Superior temporal gyrus (tissue), 1 donor: ENCODE data around the gene CAMK4.

Experiments
- DNase-seq: peaks from one replicate; pipeline ENCODE4 v3.0.0-alpha.2; 2016; ENCODE audit errors: extremely low spot score

Gene CAMK4

DNA sequence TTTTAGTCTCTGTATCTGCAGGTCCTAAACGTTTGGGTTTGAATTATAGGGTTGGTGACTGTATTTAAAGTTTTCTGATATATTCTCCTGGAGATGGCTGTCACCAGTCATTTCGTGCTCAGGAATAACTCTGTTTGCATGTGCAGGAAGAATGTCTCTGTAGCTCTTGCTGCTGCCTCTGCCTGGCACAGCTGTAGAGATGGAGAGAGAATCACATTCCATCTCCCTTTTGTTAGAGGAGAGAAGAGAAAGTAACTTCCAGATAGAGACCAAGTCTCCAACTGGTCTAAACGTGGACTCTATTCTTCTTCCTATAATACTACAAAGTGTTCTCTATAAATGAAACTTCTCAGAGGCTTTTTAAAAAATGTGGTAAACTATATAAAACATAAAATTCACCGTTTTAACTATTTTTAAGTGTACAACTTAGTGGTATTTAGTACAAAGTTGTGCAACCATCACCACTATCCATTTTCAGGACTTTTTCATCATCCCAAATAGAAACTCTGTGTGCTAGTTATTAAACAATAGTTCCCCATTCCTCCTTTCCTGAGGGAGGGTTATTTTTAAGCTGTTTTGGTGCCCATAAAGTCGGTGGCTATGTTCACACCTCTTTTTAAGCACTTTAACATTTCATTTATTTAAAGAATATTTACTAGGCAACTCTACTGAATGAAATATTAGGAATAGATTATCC lies 308.9 kb downstream of the CAMK4 start:
- DNase-seq: no peak

DNA sequence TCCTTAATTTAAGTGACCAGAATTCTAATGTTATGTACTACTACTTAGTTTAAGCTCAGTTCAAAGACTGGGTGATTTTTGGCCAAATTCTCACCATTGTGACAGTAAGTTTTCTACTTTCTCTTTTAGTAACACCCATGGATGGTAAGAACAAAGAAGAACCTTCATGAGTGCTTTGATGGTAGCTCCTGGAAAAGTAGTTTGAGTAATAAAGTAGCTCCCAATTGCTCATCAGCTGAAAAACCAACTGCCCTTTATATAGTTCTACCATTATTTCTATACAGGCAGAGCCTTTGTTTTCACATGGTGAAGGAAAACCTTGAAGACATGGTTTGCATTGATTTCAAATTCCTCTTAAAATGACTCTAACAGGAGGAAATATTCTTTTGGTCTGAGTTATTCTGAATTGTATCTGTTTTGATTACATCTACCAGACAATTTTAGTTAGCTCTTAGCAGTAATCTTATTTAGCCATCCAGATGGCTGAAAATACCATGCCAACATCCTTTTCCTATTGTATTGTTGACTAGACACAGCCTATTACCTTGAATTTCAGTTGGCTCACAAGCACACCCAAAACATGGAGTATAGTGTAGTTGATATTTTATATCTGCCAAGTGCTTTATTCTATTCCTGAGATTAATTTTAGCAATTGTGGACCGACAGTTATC lies 311.8 kb downstream of the CAMK4 start:
- DNase-seq: no peak

DNA sequence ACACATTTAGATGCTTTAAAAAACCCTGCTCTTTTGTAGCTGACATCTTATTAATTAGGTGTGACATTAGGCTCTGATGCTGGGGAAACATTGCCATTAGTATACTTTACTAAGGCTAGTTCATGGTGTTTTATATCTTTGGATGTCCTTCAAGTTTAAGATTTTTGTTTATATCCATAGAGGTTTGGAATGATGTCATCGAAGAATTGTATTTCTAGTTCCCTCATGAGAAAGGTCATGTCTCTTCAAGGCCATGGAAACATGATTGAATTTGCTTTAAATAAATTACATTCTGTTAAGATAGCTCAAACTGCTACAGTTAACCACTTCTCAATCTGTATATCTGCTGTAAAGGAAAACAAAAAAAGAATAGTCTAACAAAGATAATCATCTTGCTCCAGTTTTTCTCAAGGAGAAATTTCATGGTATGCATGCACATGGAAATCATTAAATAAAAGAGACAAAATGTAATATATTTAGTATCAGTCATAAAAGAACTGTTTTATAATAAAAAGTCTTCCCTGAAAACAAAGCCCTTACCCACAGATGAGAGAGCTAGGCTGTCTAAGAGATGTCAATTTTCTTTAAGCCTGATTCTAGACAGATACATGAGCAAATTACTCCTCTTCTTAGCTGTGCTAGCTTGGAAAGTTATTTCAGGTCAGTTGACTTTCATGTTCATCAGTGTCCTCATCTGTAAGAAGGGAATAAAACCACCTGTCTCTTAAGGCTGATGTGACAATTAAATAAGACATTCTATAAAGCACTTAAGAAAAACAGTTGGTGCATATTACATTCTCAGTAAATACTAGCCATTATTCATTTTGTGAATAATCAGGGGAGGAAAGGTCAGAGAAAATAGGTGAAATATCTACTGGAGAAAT lies 313.2 kb downstream of the CAMK4 start:
- no peak for DNase-seq
